Karpas-422 (cell line): ENCODE data around the gene TMEM223. TPM values are rescaled to one million over a fixed set of nuclear protein-coding genes. Genes with fewer than 3 reads are reported as not detected.

Experiments
- DNase-seq: peaks from one replicate; pipeline ENCODE4 v3.0.0-alpha.2; 2015
- H2AFZ ChIP-seq: fragments of 200-600 bp; sonication (generic); 2 replicates; pipeline ENCODE4 v1.6.1; 2014; ENCODE audit warnings: antibody characterized with exemption, low read length, mixed read lengths
- H3K27ac ChIP-seq: fragments of 200-600 bp; sonication (generic); 2 replicates; pipeline ENCODE4 v1.5.1; 2014; ENCODE audit warnings: mild to moderate bottlenecking, low read length, moderate library complexity
- H3K27me3 ChIP-seq: fragments of 200-600 bp; sonication (generic); 2 replicates; pipeline ENCODE4 v1.6.1; 2014; ENCODE audit warnings: low read length, mixed read lengths
- H3K36me3 ChIP-seq: fragments of 200-600 bp; sonication (generic); 2 replicates; pipeline ENCODE4 v1.6.1; 2014; ENCODE audit warnings: low read length, mixed read lengths; ENCODE audit not compliant: insufficient read depth
- H3K4me1 ChIP-seq: fragments of 200-600 bp; sonication (generic); 2 replicates; pipeline ENCODE4 v1.6.1; 2014; ENCODE audit warnings: mild to moderate bottlenecking, low read length, mixed read lengths
- H3K4me2 ChIP-seq: fragments of 200-600 bp; sonication (generic); 2 replicates; pipeline ENCODE4 v1.6.1; 2014; ENCODE audit warnings: low read length, low read depth, mild to moderate bottlenecking; ENCODE audit not compliant: poor library complexity, severe bottlenecking
- H3K4me3 ChIP-seq: fragments of 200-600 bp; sonication (generic); 2 replicates; pipeline ENCODE4 v1.5.1; 2014; ENCODE audit warnings: mild to moderate bottlenecking, antibody characterized with exemption, low read length, mixed read lengths
- H3K79me2 ChIP-seq: fragments of 200-600 bp; sonication (generic); 2 replicates; pipeline ENCODE4 v1.6.1; 2014; ENCODE audit warnings: mild to moderate bottlenecking, low read length, mixed read lengths
- H3K9ac ChIP-seq: fragments of 200-600 bp; sonication (generic); 2 replicates; pipeline ENCODE4 v1.6.0; 2014; ENCODE audit warnings: low read length
- H3K9me2 ChIP-seq: fragments of 200-600 bp; sonication (generic), shearing (Covaris generic); replicated peaks from 2 replicates; pipeline ENCODE4 v1.6.0; 2014; ENCODE audit warnings: mild to moderate bottlenecking, low read length, moderate library complexity; ENCODE audit not compliant: insufficient read depth
- H3K9me3 ChIP-seq: fragments of 300-700, 200-600 bp; sonication (generic); 2 replicates; pipeline ENCODE4 v1.6.1; 2014; ENCODE audit warnings: low read length, mixed read lengths
- H4K20me1 ChIP-seq: fragments of 200-600 bp; sonication (generic); 2 replicates; pipeline ENCODE4 v1.6.1; 2014; ENCODE audit warnings: mild to moderate bottlenecking, antibody characterized with exemption, low read length, low read depth; ENCODE audit not compliant: insufficient read depth
- total RNA-seq: library from RNA; depleted of rRNA; stranded (reverse); fragments of >200 nt; shearing (Covaris generic); gene quantifications from 2 replicates; pipeline ENCODE4 v1.2.3, GENCODE V29; 2014; ENCODE audit warnings: low replicate concordance

Gene TMEM223
- total RNA-seq, 1 experiment from 2014 or later: 22.2 TPM

DNA sequence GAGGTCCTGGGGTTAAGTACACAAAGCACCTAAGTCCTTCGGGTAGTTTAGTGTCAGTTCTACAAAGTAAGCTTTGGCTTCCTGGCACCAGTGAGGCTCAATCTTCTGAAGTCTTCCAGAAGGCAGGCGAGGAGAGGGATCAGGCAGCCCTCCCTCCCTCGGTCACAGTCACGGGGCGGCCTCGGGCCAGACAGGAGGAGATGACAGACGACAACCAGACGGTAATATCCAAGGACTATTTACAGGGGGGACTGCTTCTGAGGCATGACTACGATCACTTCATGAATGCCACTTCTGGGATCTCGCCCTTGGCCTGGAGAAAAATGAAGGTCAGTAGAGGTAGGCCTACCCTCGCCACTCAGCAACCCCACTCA is 383 bp upstream of the TMEM223 start:
- H3K9me3 ChIP-seq: no peaks in the 10 kb centered on the region
- peak overlapping the region; percentile 99 for H3K4me3 ChIP-seq
- peak overlapping the region; percentile 61 for H3K27ac ChIP-seq
- no peaks in the 10 kb centered on the region; the same call in 1 of the 2 replicates for H4K20me1 ChIP-seq
- no peak overlapping the region for H2AFZ ChIP-seq
- peaks cover 32% of the 10 kb centered on the region; the same call in 1 of the 2 replicates for H3K36me3 ChIP-seq
- H3K9ac ChIP-seq: peak overlapping the region; percentile 96
- H3K4me1 ChIP-seq: peaks cover 35% of the 10 kb centered on the region
- H3K79me2 ChIP-seq: peaks cover 44% of the 10 kb centered on the region
- no peak for DNase-seq
- H3K4me2 ChIP-seq: peak overlapping the region; percentile 78
- no peaks in the 10 kb centered on the region for H3K9me2 ChIP-seq
- no peaks in the 10 kb centered on the region for H3K27me3 ChIP-seq

DNA sequence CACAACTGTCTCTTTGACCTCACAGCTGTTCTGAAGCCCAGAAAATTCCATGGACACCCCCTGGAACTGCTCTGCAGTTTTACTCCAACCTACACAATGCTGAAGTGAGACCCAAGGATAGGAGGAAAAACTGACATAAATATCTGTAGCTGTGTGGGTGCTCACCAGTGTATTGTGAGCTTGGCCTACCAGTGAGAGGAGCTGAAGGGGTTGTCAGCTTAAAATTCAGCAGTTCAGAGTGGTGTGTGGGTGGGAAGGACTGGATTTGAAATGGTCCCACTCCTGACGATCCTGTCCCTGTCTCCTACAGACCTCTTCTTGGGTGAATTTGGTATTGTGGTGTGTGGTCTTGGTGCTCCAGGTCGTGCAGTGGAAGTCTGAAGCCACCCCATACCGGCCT is 2.2 kb downstream of the TMEM223 start:
- H3K36me3 ChIP-seq: peaks cover 19% of the 10 kb centered on the region; the same call in 1 of the 2 replicates
- no peaks in the 10 kb centered on the region for H3K9me2 ChIP-seq
- peak overlapping the region; percentile 78 for H3K4me2 ChIP-seq
- no peaks in the 10 kb centered on the region for H3K27me3 ChIP-seq
- H3K4me1 ChIP-seq: peaks cover 43% of the 10 kb centered on the region
- no peaks in the 10 kb centered on the region; the same call in 1 of the 2 replicates for H4K20me1 ChIP-seq
- no peak overlapping the region for H2AFZ ChIP-seq
- H3K4me3 ChIP-seq: peak overlapping the region; percentile 99; the same call in 1 of the 2 replicates
- H3K9ac ChIP-seq: peak overlapping the region; percentile 96
- no peaks in the 10 kb centered on the region for H3K9me3 ChIP-seq
- H3K27ac ChIP-seq: no peak overlapping the region
- peaks cover 50% of the 10 kb centered on the region for H3K79me2 ChIP-seq
- DNase-seq: no peak

GRCh38 chr11:62788991-62789390 is 2.8 kb downstream of the TMEM223 start:
- Histone ChIP-seq H3K27me3 (no peaks in the 10 kb centered on the region), H4K20me1 (no peaks in the 10 kb centered on the region; the same call in 1 of the 2 replicates), H2AFZ (no peak overlapping the region), H3K79me2 (peaks cover 50% of the 10 kb centered on the region), H3K9me2 (no peaks in the 10 kb centered on the region), H3K27ac (peak overlapping the region; percentile 56; the same call in 1 of the 2 replicates), H3K4me2 (peak overlapping the region; percentile 78), H3K4me3 (peak overlapping the region; percentile 89; the same call in 1 of the 2 replicates), H3K4me1 (peaks cover 43% of the 10 kb centered on the region), H3K9me3 (no peaks in the 10 kb centered on the region), H3K9ac (peak overlapping the region; percentile 96), H3K36me3 (peaks cover 13% of the 10 kb centered on the region; the same call in 1 of the 2 replicates)
- no peak for DNase-seq

- Histone ChIP-seq H4K20me1 (no peaks in the 10 kb centered on the region; the same call in 1 of the 2 replicates), H3K4me1 (peaks cover 38% of the 10 kb centered on the region), H3K27me3 (no peaks in the 10 kb centered on the region), H3K4me2 (peak within 1 kb of the TSS; percentile 78), H3K79me2 (peaks cover 50% of the 10 kb centered on the region), H2AFZ (no peak within 1 kb of the TSS), H3K9me3 (no peaks in the 10 kb centered on the region), H3K4me3 (peak within 1 kb of the TSS; percentile 89), H3K9ac (peak within 1 kb of the TSS; percentile 96), H3K9me2 (no peaks in the 10 kb centered on the region), H3K27ac (peak within 1 kb of the TSS; percentile 70), H3K36me3 (peaks cover 10% of the 10 kb centered on the region; the same call in 1 of the 2 replicates)
- DNase-seq: peak; percentile 100
Measured at GRCh38 chr11:62787005-62787759, 4.6 kb downstream of the TMEM223 start, which contains the start of gene TMEM179B. TSS of gene TMEM179B (plus strand) at chr11:62787402. CDS start at chr11:62787432, 30 bp downstream.

DNA sequence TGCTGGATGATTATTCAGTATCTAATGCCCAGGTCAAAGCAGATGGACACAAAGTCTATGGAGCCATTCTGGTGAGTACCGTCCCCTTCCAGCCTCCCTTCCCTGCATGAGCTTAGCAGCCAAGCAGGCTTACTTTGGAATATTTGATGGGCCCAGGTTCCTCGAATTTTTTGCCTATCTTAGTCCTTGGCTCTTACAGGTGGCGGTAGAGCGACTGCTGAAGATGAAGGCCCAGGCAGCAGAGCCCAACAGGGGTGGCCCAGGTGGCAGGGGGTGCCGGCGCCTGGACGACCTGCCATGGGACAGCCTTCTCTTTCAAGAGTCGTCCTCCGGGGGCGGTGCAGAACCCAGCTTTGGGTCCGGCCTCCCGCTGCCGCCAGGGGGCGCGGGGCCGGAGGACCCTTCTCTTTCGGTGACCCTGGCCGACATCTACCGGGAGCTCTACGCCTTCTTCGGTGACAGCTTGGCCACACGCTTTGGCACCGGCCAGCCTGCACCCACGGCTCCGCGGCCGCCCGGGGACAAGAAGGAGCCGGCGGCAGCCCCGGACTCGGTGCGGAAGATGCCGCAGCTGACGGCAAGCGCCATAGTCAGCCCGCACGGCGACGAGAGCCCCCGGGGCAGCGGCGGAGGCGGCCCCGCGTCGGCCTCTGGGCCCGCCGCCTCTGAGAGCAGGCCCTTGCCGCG is 5.3 kb downstream of the TMEM223 start:
- H4K20me1 ChIP-seq: no peaks in the 10 kb centered on the region; the same call in 1 of the 2 replicates
- peaks cover 7% of the 10 kb centered on the region; the same call in 1 of the 2 replicates for H3K36me3 ChIP-seq
- no peaks in the 10 kb centered on the region for H3K9me2 ChIP-seq
- no peaks in the 10 kb centered on the region for H3K9me3 ChIP-seq
- peak overlapping the region; percentile 78 for H3K4me2 ChIP-seq
- peak overlapping the region; percentile 70 for H3K27ac ChIP-seq
- peak overlapping the region; percentile 89 for H3K4me3 ChIP-seq
- H3K4me1 ChIP-seq: peaks cover 35% of the 10 kb centered on the region
- DNase-seq: peak; percentile 94
- H3K79me2 ChIP-seq: peaks cover 47% of the 10 kb centered on the region
- H3K27me3 ChIP-seq: no peaks in the 10 kb centered on the region
- no peak overlapping the region for H2AFZ ChIP-seq
- peak overlapping the region; percentile 96 for H3K9ac ChIP-seq

- Histone ChIP-seq H3K9me3 (no peaks in the 10 kb centered on the region), H3K27me3 (no peaks in the 10 kb centered on the region), H3K9me2 (no peaks in the 10 kb centered on the region), H3K27ac (no peak overlapping the region), H3K4me1 (peaks cover 8% of the 10 kb centered on the region), H3K9ac (no peak overlapping the region), H3K79me2 (peaks cover 11% of the 10 kb centered on the region), H3K4me3 (no peak overlapping the region), H3K36me3 (0 out of 2 replicates have a peak, but pooled peaks cover 4% of the 10 kb centered on the region), H2AFZ (no peak overlapping the region), H4K20me1 (no peaks in the 10 kb centered on the region), H3K4me2 (no peak overlapping the region)
- DNase-seq: no peak
Measured at GRCh38 chr11:62782753-62783152, 9.1 kb downstream of the TMEM223 start.

DNA sequence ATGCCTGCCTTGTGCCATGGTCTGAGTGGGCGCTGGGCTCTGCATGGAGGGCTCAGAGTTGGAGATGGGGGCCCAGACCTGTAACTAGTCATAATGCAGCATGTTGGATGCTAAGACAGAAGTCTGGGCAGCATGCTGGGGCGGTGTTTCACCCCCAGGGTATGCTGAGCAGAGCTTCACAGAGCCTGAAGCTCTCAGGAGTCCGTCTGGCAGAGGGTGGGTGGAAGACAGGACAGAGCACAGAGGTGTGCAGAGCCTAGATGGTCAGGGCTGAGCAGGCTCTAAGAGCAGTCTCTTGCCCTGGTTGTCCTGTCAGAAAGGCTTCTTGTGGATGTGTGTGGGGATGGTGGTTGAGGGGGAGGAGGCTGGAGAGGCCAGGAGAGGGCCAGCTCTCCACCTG is 13.4 kb downstream of the TMEM223 start:
- H3K9me3 ChIP-seq: no peaks in the 10 kb centered on the region
- H3K4me1 ChIP-seq: peaks cover 3% of the 10 kb centered on the region; the same call in 1 of the 2 replicates
- no peak overlapping the region for H3K9ac ChIP-seq
- H3K79me2 ChIP-seq: peaks cover 9% of the 10 kb centered on the region
- no peak overlapping the region for H3K27ac ChIP-seq
- H3K9me2 ChIP-seq: no peaks in the 10 kb centered on the region
- no peaks in the 10 kb centered on the region for H3K27me3 ChIP-seq
- H2AFZ ChIP-seq: no peak overlapping the region
- no peak for DNase-seq
- H3K36me3 ChIP-seq: 0 out of 2 replicates have a peak, but pooled peaks cover 4% of the 10 kb centered on the region
- no peak overlapping the region for H3K4me3 ChIP-seq
- no peak overlapping the region for H3K4me2 ChIP-seq
- no peaks in the 10 kb centered on the region for H4K20me1 ChIP-seq

DNA sequence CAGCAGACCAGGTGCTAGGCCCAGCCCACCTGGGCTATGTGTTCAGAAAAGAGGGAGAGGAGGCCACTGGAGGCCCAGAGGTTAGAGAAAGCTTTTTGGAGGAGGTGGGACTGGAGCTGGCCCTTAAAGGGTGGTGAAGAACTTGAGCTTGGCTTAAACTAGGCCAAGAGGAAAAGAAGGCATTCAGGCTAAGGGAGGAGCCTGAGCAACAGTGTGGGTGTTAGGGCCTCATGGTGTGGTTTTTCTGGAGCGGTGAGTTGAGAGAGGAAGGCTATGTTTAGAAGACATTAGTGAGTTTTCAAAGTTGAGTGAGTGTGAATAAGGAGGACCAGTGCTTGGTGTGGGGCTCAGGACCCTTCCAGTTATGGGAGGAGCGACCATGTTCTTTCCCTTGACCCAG is 14.4 kb downstream of the TMEM223 start:
- Histone ChIP-seq H3K79me2 (peaks cover 18% of the 10 kb centered on the region), H3K9me2 (no peaks in the 10 kb centered on the region), H3K27me3 (no peaks in the 10 kb centered on the region), H2AFZ (no peak overlapping the region), H3K36me3 (no peaks in the 10 kb centered on the region), H3K4me2 (no peak overlapping the region), H3K9ac (no peak overlapping the region), H3K4me3 (no peak overlapping the region), H3K4me1 (peaks cover 7% of the 10 kb centered on the region), H3K9me3 (no peaks in the 10 kb centered on the region), H4K20me1 (no peaks in the 10 kb centered on the region), H3K27ac (no peak overlapping the region)
- no peak for DNase-seq
